Measurements from ENCODE around the gene CNTN6.

DNA sequence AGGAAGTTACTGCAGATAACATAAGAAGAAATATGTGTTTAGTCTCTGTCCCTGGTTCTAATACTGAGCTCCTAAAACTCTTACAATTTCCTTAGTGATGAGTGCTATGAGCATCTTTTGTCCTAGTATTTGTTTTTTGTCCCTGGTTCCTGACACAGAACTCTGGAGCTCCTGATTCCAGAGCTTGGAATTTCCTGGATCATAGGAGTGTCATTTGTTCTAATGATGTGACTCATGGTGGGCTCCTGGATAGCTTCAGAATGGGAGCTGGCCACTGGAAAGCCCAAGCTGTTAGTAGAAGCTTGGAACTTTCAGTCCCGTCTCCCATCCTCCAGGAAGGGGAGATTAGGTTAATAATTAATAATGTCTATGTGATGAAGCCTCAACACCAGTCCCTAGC, 98.2 kb downstream of the CNTN6 start:
- TF ChIP-seq, protein P1, sequence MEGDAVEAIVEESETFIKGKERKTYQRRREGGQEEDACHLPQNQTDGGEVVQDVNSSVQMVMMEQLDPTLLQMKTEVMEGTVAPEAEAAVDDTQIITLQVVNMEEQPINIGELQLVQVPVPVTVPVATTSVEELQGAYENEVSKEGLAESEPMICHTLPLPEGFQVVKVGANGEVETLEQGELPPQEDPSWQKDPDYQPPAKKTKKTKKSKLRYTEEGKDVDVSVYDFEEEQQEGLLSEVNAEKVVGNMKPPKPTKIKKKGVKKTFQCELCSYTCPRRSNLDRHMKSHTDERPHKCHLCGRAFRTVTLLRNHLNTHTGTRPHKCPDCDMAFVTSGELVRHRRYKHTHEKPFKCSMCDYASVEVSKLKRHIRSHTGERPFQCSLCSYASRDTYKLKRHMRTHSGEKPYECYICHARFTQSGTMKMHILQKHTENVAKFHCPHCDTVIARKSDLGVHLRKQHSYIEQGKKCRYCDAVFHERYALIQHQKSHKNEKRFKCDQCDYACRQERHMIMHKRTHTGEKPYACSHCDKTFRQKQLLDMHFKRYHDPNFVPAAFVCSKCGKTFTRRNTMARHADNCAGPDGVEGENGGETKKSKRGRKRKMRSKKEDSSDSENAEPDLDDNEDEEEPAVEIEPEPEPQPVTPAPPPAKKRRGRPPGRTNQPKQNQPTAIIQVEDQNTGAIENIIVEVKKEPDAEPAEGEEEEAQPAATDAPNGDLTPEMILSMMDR (IDR thresholded peaks at IDR 0.05), result no peak
- no peak for TF ChIP-seq POLR2A (IDR thresholded peaks at IDR 0.05)

All from adrenal gland (tissue), 5 donors.